NCI-H1105 (cell line): ENCODE measurements around the gene KIAA1671.
A peak's percentile ranks its signal among the peaks of the same experiment; 100 is the strongest.

ENCODE experiments used
- DNase-seq: peaks from one replicate; lab custom pipeline; 2025; lab: John Stamatoyannopoulos, UW

KIAA1671 gene

DNA sequence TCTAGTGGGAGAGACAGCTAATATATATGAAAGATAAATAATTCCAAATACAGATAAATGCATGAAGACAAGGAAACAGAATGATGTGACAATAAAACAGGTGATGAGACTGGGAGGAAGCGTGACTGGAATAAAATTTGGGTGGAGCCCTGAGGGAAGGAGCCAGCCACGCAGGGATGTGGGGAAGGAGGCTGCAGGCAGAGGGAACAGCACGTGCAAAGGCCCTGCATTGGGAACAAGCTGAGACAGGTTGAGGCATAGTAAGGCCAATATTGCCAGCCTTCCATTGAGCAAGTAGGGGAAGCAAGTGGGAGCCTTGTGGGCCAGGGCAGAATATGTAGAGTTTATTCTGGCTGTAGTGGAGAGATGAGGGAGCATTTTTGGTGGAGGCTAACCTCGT is 139.6 kb downstream of the KIAA1671 start:
- DNase-seq = no peak

GRCh38 chr22:25094579-25094978 is 142.1 kb downstream of the KIAA1671 start:
- DNase-seq = no peak

GRCh38 chr22:25095869-25096268 is 143.4 kb downstream of the KIAA1671 start:
- no peak for DNase-seq

GRCh38 chr22:25096638-25097405 is 144.3 kb downstream of the KIAA1671 start:
- no peak for DNase-seq

DNA sequence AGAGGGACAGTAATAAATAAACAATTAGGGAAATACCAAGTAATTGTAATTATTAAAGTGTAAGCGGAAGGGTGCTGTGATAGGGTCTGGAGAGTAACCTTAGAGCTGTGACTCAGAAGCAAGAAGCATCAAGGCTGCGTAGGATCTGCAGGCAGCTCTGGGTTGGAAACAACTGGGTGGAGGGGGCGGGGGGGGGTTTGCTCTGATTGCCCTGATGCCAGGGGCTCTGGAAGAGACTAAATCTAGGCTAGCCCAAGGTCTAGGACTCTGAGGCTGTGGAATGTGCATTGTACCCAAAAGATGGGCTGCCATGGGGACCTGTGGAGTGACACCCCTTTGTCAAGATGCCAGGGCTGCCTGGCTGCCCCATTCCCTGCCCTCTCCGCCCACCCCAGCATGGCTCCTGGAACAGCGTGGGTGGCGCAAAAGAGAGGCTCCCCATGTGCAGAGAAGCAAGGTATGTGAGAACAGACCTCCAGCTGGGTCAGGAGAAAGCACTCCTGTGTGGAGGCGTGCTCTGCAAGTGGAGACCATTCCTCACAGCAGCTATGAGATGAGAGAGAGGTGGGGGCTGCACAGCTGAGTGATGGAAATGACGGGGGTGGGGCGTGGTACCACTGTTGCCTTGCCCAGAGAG is 146.0 kb downstream of the KIAA1671 start:
- no peak for DNase-seq

DNA sequence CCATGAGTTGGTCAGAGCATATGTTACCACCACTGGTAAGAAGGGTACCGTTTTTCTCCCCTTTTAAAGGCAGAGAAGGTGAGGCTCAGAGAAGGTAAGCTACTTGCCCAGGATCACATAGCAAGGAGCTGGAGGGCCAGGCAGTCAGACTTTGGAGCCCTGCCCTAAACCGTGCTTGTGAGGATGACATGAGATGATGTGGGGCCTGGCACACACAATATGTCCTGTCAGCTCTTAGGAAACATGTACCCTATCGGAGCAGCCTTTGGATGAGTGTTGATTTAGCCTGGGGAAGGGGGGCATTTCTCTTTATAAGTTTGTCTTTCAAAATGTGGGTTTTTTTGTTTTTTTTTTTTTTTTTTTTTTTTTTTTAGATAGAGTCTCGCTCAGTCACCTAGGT is 146.7 kb downstream of the KIAA1671 start:
- DNase-seq = no peak

- DNase-seq = no peak
These were observed 147.9 kb downstream of the KIAA1671 start for GRCh38 chr22:25100402-25100801.

- DNase-seq = no peak
These were observed 148.4 kb downstream of the KIAA1671 start for GRCh38 chr22:25100948-25101347.

GRCh38 chr22:25101501-25101900 is 149.0 kb downstream of the KIAA1671 start:
- no peak for DNase-seq

- DNase-seq = no peak
These were observed 149.5 kb downstream of the KIAA1671 start for GRCh38 chr22:25101986-25102385.

- no peak for DNase-seq
These were observed 150.2 kb downstream of the KIAA1671 start for GRCh38 chr22:25102722-25103121.

DNA sequence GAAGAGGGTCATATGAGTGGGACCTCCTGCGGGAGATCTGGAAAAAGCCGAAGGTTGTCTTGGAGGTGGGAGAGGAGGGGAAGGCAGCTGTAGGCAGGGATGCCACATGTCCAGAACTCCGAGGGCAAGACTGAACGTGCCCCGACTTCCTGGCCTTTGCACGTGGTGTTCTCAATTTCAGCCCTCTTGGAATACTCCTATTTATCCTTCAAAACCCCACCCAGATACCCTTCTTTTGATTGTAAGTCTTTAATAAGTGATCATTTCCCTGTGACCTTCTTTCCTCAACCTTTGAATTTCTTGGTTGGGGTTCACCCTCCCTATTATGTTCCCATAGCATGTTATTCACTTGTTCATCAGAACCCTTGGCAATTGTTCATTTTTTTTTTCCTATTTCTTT is 151.9 kb downstream of the KIAA1671 start:
- DNase-seq = no peak

DNA sequence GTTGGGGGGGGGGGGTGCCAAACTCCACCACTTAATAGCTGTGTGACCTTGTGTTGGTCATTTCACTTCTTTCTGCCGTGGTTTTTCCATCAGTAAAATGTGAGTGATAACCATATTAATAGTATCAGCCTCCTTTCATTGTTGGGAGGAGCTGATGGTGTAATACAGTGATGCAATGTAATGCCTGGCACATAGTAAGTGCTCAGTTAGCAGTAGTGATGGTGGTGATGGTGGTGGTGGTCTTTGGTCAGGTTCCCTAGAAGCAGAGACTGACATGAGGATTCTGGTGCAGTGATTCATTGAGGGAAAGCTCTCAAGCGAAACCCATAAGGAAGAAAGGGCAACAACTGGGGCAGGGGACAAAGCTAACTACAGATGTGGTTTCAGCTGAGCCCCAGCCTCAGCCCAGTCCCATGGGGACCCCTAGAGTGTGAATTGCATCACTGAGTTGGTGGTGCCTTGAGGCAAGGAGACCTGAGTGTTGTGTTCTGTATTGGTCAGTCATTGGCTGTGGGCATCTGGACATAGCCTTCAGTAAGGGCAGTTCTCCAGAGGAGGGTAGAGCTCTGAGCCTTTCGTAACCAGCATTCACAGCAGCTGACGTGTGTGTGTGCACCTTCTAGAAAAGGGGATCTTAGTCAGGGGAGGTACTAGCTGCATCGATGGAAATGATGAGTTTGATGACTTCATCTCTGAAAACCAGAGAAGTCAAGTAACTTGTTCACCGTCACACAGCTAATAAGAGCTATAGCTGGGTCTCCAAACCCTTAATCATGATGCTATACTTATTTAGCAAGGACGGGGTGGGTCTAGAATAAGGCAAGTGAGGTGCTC is 153.5 kb downstream of the KIAA1671 start:
- DNase-seq = no peak

GRCh38 chr22:25109878-25110595 is 157.5 kb downstream of the KIAA1671 start:
- DNase-seq = no peak

- no peak for DNase-seq
These were observed 158.0 kb downstream of the KIAA1671 start for GRCh38 chr22:25110596-25110845.

DNA sequence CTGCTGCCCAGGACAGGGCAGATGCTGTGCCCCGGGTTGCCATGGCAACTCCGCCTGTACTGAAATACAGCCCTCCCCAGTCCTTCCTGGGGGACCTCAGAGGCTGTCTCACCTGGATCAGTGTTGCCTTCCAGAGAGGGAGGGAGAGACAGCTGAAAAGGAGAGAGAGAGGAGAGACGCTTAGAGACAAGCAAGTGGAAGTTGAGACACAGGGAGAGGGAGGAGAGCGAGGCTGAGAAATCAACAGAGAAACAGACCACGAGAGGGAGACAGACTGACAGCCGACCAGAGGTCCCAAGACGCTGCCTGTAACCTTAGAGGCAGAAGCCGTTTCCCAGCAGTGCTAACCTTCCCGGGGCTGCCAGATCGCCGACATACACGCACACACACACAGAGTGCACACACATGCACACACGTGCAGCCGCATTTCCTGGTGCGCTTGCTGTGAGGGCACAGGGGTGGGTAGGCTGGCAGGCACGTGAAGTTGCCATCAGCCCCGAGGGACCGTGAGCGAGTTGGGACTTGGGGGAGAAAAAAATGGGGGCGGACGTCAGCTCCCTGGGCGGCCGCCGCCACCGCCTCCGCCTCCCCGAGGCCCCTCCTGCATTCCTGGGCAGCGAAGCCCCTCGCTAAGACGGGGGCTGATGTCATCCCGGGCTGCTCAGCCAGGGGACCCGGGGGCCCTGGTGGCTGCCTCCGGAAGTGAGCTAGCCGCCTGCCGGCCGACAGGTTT is 158.5 kb downstream of the KIAA1671 start:
- DNase-seq = peak; percentile 72

DNA sequence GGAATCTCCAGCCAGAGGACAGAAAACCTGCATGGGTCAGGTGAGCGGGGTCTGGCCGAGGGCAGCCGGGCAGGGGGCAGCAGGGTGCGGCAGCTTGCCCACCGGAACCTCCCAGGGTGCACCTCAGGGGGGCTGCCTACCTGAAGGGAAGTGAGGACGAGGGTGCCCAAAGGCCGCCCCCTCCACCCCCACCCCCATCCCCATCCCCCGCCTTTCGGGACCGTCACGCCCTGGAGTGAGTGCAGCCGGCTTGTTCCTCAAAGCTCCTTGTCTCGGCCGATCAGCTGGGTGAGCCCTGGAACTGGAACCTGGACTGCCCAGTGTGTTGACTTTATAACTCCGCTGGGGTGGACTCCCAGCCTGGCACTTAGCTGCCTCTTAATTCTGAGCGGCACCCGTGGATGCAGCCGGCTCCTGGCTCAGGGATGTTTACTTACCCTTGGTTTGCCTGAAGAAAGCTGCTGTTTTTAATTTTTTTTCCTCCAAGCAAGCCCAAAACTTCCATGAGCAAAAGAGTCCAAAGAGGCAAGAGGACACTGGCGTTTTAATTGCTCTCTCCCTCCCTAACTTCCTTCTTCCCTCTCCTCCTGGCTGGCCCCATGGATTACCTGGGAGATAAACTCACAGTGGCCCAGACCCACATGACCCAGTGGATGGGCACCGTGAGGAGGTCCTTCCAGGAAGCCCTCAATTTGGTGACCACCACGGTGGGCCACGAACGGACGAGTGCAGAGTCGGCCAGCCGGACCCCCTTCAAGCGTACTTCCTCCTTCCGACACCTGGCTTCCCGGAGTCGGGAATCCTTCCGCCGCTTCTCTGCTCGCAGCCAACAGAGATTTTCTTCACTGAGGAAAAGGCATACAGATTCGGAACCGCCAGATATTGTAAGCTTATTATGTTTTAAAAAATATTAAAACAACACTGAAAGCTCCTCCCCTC is 159.3 kb downstream of the KIAA1671 start:
- no peak for DNase-seq

DNA sequence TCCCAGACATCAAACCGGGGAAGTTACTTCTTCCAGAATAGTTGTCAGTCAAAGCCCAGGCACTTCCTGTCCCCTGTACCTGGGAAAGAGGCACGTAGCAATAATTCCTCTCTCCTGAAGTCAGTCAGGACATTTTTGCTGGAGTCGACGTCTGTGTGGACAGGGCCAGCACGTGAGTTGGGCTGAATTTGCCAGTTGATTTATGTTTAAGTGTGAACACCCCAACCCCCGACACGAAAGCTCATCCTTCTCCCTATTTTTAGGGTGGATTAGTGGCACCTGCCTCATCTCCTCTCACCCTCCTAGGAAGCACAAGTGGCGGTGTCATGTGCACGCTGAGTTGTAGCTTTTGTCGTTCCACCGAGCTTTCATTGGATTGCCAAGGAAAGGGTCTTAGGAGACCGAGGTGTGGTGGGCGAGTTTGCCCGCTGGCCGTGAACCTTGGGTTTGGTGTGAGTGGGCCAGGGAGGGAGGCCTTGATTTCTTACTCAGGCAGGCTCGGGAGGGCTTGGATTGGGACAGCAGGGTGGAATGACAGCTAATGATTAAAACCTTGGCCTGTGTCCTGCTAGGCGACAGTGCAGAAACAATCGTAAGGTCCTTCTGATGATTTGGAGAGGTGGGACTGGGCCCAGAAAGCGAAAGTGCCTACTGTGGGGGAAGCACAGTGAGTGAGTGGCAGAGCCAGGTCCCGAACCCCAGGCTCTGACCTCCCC is 160.2 kb downstream of the KIAA1671 start:
- DNase-seq = no peak

DNA sequence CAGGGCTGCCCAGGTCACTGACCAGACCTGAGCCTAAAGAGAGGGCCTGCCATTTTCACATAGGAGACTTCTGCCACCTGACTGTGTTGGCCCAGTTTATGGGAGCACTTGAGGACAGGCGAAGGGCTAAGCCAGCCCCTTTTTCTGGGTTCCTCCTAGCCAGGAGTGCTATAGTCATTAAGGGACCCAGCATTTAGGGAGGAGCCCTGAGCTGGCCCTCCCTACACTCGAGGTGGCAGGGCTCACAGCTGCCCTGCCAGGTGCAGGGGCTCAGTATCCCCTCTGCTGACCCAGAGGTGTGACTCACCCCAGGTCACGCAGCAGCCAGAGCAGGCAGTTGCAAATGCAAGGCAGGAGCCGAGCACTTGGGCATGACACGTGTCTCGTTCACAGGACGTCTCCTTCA is 160.8 kb downstream of the KIAA1671 start:
- no peak for DNase-seq
